Fibroblast of peridontal ligament (primary cell): ENCODE data around the gene KCNE5.
"Not testable (repeated sequence)": the region's sequence is repeated elsewhere in the genome, so short reads cannot be mapped to it uniquely, and the experiment has no call there.

Source experiments
- DNase-seq: peaks from one replicate; pipeline ENCODE4 v3.0.0-alpha.2; 2010; ENCODE audit errors: extremely low read depth

Gene KCNE5

DNA sequence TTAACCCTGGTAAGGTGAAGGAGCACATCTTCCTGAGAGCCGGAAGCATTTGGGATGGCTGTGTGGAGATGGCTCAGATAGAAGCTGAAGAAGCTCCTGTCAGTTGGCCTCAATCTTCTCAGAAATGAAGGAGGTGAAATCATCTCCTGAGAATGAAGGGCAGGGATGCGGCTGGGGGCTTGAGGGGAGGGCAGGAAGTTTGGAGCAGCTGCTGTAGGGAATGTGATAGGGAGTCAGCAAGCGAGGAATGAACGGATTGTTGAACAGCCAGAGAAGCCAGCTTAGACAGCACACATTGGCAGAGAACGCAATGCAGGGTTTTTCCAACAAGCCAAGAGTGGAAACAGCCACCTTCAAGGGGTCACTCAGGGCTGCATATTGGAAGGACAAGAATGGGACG, 10.0 kb downstream of the KCNE5 start:
- no peak for DNase-seq

DNA sequence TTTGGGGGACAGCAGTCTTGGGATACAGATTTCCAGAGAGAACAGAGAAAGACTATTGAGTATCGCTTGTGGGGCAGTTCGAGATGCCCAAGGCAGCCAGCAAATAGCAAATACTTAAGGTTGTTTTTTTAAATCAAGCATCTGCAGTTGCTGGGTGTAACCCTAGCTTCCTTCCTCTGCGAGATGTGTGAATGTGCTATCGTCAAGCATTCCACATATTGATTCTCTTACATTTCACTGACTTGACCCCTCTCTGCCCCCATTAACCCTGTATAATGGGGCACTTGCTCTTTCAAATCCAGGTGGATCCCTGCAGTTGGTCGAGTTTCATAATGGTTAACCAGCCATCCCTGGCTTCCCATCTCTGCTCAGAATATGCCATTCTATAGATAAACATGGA, 23.5 kb downstream of the KCNE5 start:
- DNase-seq = no peak

DNA sequence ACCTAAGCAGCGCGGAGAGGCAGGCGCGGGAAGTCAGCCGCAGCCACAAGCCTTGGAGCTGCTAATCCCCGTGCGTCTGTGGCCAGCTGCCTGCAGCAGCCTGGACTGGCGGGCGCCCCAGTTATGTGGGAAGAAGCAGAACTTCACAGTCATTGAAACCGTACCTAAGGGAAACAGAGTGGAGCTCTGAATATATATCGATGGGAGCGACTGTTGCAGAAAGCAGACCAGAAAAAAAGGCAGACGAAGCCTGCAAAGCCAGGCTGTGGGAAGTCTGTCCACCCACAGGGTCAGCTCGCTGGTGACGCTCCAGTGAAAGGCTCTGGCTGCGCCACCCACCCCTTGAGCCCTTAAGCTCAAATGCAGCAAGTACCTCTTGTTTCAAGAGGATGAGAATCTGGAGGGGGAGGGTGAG, 24.7 kb downstream of the KCNE5 start:
- DNase-seq = peak; percentile 3

DNA sequence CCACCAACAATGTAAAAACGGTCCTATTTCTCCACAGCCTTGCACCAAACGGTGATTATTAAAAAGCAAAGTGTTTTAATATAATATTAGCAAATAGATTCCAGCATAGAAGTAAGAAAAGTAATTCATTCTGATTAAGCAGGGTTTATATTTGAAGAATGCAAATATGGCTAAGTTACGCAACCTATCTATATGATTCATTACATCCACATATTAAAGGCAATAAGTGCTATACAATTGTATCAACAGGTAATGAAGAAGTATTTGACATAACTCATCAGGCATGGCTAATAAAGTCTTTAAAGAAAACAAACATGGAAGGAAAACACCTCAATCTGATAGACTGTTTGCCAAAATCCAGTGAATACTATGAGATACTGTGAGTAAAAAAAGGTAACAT, 29.0 kb downstream of the KCNE5 start:
- DNase-seq = no peak

DNA sequence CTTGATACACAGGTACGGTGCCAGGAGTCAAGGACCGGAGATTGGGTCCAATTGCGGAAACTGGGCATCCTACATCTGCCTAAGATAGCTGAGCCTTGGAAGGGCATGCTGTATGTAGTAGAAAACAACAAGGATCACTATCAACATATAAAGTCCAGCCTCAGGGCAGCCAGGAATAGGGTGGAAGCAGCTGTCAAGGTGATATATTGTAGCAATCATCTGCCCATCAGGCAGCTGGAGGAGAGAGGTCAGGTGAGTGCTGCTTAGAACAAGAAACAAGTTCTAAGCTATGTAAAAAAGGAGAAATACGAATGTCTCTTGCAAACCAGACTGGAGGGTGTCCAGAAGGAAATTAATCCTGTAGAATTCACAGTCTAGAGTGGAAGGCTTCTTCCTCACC, 34.8 kb downstream of the KCNE5 start:
- DNase-seq = no peak

DNA sequence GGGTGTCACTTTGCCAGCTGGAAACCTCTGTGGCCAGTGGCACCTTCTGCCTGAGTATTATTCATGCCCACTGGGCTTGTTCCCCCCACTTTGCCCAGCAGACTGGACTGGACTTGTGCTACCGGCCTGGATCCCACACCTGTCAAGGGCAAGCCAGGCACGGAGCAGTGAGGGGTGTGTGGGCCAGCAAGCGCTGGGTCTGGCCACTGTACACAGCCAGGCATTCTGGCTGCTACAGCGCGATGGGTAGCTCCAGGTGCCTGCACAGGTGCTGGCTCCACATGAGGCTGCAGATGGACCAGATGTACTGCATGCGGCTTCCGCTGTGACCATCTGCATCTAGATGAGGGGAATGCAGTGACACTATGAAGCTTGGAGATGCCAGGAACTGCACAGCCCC, 39.5 kb downstream of the KCNE5 start:
- DNase-seq = no peak

DNA sequence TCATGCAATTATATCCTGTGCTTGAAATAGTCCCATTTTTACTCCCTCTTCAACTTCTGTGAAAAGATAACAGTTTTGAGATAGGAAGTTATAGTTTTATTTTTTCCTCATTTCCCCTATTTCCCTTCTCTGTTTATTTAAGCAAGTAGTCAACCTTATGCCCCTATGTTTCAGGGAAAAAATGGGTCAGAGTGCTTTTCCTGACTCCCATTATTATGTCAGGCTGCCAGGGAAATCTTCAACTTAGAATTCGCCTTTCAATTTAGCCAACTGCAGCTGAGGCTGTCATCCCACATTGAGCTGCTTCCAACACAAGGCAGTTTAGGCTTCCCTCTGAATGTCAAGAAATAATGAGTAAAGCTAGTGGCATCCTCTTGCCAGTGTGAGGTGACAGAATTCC, 46.1 kb downstream of the KCNE5 start:
- DNase-seq = no peak

DNA sequence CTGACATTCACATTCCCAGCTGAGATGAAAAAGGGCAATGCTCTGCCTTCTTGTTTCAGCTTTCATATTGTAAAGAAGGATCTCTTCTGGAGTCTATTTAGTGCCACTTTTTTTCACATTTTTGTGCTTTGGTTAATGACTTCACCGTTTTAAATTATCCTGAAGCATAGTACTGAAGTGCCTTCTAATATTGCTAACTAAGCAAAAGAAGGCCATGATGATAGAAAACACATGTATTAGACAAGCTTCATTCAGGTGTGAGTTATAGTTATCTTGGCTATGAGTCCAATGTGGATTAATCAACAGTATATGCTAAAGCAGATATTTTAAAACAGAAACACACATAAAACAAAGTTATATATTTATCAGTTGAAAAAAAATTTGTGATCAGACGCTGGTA, 47.9 kb downstream of the KCNE5 start:
- no peak for DNase-seq

DNA sequence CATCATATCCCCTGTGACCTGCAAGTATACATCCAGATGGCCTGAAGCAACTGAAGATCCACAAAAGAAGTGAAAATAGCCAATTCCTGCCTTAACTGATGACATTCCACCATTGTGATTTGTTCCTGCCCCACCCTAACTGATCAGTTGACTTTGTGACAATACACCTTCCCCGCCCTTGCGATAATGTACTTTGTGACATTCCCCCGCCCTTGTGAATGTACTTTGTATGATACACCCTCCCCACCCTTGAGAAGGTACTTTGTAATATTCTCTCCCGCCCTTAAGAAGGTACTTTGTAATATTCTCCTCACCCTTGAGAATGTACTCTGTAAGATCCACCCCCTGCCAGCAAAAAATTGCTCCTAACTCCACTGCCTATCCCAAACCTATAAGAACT, 48.9 kb downstream of the KCNE5 start:
- DNase-seq = not testable (repeated sequence)
